GM21825 (cell line): ENCODE measurements around the gene SLC4A4.

Experiments
- ATAC-seq: cut with Tn5 transposase; IDR thresholded peaks from one replicate; pipeline ENCODE4 v1.9.1; 2021; ENCODE audit warnings: mild to moderate bottlenecking, moderate library complexity; ENCODE audit not compliant: unreplicated experiment

SLC4A4 gene

DNA sequence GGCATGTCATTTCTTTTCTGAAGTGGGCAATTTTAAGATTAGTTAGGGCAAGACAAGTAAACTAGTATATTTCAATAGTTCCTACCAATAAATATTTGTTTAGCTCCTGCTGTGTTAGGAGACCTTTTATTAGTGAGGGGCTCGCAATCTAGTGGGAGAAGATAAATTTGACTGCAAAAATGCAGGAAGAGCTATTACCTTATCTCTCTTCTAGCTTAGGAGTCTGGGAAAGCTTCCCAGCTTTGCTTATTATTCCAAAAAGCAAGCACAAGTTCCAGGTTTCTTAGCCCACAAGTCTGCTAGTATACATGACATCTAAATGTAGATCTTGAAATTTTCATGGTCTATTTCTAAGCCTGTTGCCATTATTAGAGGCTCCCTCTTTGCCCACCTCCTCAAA lies 254.0 kb downstream of the SLC4A4 start:
- no peak for ATAC-seq

DNA sequence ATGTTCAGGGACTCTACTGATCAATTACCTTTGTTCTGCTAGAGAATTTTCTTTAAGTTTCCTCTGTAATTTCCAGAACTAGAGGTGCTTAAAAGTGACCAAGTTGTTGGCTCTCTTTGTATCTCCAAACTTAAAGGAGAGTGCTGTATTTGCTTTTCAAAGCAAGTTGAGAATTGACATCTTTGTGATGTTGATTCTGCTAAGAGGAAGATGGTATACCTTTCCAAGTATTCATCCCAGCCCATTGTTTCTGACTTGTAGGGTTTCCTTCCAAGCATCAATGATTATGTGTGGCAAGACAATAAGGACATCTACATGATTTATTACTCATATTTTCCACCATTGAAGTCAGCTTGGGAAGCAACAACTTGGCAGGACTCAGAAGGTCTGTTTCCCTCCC lies 254.5 kb downstream of the SLC4A4 start:
- no peak for ATAC-seq

DNA sequence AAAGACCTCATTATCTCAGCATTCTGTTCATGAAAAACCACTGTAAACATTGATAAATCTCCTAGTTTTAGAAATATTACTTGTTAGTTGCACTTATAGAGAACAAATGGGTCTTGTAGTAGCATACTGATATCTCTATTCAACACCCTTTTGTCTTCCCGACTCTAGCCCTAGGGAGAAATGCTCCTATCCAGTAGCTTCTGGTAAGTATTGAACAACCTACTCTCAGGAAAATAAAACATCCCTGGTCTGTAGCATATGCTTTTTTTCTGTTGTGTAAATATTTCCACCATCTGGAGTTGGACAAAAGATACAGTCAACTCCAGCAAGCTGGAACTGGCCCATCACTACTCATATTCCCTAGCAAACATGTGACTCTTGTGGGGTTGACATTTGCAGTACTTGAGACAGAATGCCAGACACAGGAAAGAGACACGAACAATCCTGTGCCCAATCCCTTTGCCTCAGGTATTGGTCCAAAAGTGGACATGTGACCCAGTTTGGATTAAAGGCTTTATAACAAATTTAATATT lies 256.8 kb downstream of the SLC4A4 start:
- no peak for ATAC-seq

DNA sequence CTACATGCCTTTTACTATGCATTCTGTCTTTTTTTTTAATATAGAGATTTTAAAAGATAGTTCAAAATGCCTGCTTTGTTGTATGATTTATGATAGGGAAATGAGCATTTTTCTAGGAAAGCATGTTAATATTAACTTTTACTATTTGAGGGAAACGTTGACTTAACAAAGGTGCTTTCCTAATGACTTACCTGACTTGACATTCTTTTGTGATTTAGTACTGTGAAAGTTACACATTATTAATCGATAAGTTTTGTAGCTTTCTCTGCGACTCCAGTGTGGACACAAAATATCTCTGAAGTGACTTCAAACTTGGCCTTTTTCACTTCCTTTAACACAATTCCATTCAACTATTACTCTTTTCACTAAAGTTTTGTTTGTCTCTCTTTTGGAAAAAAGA lies 260.8 kb downstream of the SLC4A4 start:
- no peak for ATAC-seq

DNA sequence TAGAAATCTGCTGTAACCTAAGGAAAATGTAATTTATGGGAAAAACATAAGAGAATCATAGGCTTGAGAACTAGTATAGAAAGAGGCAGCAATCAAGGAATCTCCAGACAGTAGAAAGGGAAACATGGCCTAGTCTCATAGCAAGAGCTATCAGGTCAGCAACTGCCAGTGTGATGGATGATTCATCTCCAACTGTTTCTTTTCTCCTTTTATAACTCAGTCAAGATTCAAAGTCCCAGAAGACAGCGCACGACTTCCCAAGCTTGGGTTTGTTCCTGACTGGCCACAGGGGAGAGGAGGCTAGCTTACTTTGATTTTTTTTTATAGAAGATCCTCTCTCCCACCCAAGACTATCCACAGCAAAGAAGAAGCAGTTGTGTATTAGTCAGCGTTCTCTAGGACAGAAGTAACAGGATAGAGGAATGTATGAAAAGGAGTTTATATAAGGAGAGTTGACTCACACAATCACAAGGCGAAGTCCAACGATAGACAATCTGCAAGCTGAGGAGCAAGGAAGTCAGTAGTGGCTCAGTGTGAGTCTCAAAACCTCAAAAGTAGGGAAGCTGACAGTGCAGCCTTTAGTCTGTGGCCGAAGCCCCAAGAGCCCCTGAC lies 263.6 kb downstream of the SLC4A4 start:
- ATAC-seq, result no peak

DNA sequence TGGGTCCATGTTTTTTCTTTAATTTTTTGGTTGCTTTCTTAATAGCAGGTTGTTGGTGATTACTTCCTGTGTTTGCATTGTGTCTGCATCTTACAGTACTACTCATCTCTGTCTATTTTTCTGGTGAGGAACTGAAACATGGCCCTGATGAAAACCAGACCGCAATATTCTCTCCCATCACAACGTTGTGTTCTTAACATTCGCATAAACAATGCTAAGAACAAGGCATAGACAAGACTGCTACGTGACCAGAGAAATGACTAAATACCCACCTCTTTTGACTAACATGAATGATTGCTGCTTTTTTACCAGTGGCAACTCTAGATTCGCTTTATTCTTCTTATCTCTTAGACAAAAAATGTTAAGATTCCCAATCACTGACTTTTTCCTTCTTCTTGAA lies 266.0 kb downstream of the SLC4A4 start:
- ATAC-seq, result peak; percentile 96

DNA sequence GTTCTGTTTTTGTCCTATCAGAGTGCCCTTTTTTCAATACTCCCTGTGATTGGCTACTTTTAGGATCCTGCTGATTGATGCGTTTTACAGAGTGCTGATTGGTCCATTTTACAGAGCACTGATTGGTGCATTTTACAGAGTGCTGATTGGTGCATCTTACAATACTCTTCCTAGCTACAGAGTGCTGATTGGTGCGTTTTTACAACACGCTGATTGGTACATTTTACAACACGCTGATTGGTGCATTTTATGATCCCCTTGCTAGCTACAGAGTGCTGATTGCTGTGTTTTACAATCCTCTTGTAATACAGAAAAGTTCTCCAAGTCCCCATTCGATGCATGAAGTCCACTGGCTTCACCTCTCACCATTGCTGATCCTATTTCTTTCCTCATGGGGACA lies 268.3 kb downstream of the SLC4A4 start:
- no peak for ATAC-seq

DNA sequence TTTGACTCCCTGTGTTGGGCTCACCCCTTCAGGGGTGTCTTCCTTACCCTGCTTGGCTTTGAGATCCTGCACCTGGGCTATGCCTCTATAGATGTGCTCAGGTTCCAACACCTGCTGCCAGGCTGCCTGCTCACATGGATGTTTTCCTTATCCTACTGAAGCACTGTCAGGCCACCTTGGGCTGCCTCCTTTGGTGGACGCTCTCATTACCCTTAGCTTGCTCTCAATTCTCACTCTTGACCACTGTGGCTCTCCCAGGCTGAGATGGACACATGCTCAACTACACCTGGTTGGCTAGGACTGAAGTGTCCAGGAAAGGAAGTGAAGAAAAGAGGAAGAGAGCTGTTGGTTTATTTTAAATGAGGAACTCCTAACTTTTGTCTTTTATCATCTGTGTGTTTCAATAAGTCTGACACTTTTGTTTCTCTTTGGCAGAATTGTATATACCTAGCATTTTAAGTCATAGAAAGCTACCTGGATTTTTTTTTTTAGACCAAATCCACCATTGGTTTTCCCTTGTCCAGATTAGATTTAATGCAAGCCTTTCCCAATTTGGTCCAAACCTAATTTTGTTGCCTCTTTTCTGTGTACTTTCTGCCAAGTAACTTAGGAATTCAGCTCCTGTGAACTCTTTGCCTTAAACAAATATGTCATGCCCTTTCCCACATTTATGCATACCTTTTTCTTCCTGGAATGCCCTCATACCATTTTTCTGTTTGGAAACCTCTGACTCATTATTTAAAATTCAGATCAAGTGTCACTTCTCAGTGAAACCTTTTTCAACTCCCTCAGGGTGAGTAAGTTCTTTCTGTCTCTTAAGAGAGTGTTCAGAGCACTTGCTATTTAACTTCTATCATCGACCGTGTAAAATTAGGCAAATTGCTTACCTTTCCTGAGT lies 269.2 kb downstream of the SLC4A4 start:
- ATAC-seq, result no peak

DNA sequence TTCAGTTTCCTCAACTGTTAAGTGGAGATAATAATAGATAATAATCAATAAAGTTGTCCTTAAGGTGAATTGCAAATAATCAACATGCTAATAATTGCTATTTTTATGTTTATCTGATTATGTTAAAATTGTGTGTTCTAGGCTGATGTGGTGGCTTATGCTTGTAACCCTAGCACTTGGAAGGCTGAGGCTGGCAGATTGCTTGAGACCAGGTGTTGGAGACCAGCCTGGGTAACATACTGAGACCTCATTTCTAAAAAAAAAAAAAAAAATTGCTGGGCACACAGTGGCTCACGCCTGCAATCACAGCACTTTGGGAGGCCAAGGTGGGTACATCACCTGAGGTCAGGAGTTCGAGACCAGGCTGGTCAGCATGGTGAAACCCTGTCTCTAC lies 269.9 kb downstream of the SLC4A4 start:
- no peak for ATAC-seq

DNA sequence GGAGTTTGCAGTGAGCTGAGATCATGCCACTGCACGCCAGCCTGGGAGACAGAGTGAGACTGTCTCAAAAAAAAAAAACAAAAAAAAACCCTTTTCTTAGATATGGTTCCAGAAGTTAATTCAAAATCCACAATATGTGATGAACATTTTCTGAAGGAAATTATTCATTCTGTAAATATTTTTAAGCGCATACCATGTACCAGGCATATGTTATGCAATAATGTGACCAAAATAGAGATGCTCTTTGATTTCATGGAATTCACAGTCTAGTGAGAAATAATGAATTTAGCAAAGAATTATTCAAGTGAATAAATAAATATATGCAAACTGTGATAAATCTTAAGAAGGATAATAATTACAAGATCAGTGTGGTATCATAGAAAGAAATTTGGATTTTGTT lies 270.3 kb downstream of the SLC4A4 start:
- no peak for ATAC-seq

DNA sequence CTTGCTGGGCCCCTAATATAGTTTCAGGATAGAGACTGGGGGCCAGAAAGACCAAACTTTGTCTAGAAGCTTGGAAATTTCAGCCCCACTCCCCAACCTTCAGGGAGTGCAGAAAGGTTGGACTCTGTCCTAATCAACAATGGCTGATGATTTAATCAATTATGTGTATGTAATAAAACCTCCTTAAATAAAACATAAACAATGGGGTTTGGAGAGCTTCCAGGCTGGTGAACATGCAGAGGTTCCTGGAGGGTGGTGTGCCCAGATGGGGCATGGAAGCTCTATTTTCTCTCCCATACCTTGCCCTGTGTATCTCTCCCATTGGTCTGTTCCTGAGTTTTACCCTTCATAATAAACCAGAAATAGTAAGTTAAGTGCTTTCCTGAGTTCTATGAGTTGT lies 270.8 kb downstream of the SLC4A4 start:
- ATAC-seq, result no peak

DNA sequence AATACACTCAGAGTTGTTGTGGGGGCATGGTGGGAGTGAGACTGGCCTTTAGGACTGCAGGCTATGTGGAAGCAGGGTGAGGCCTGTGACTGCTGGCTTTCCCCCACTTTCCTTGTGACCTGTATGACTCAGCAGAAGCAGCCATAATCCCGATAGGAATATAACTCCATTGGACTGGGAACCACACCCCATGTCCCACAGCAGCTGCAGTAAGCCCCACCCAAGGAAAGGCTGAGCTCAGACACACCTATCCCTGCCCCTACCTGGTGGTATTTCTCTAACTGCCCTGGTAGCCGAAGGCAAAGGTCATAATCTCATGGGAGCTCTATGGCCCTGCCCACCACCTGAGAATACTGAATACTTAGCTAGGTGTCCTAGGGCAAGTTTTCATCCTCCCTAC lies 275.8 kb downstream of the SLC4A4 start:
- no peak for ATAC-seq

DNA sequence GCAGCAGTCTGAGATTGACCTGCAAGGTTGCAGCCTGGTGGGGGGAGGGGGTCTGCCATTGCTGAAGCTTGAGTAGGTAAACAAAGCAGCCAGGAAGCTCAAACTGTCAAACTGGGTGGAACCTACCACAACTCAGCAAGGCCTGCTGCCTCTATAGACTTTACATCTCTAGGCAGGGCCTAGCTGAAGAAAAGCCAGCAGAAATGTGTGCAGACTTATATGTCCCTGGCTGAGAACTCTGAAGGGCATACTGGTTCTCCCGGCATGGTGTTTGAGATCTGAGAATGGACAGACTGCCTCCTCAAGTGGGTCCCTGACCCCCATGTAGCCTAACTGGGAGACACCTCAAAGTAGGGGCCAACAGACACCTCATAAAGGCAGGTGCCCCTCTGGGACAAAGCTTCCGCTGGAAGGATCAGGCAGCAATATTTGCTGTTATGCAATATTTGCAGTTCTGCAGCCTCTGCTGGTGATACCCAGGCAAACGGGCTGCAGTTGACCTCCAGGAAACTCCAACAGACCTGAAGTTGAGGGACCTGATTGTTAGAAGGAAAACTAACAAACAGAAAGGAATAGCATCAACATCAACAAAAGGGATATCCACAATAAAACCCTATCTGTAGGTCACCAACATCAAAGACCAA lies 277.5 kb downstream of the SLC4A4 start:
- ATAC-seq, result no peak
